SH-SY5Y (cell line): ENCODE measurements around the gene COL8A2.

Experiments
- GATA2 ChIP-seq: IDR thresholded peaks from 2 replicates; pipeline ENCODE4 v1.6.1; 2011; ENCODE audit warnings: mild to moderate bottlenecking, low read depth, low read length
- GATA3 ChIP-seq: IDR thresholded peaks from 2 replicates; pipeline ENCODE4 v1.6.1; 2011; ENCODE audit warnings: low read depth, mild to moderate bottlenecking, low read length, moderate library complexity

- no peak for TF ChIP-seq GATA3
- TF ChIP-seq GATA2 = no peak
These were observed 24.9 kb upstream of the COL8A2 start for GRCh38 chr1:36149973-36150295.
